22Rv1 (cell line): ENCODE measurements around the gene RTP5.

Source experiments
- H3K27ac ChIP-seq: fragments of 450-650 bp; 2 replicates; pipeline ENCODE4 v1.5.1; 2017
- ZFX ChIP-seq: fragments of 450-650 bp; IDR thresholded peaks from 2 replicates; pipeline ENCODE4 v1.6.1; 2017; ENCODE audit warnings: antibody characterized with exemption, borderline replicate concordance
- TF ChIP-seq, protein P1 (sequence below): fragments of 450-650 bp; IDR thresholded peaks from 2 replicates; pipeline ENCODE4 v1.5.1; 2017; ENCODE audit warnings: mild to moderate bottlenecking

The RTP5 gene

DNA sequence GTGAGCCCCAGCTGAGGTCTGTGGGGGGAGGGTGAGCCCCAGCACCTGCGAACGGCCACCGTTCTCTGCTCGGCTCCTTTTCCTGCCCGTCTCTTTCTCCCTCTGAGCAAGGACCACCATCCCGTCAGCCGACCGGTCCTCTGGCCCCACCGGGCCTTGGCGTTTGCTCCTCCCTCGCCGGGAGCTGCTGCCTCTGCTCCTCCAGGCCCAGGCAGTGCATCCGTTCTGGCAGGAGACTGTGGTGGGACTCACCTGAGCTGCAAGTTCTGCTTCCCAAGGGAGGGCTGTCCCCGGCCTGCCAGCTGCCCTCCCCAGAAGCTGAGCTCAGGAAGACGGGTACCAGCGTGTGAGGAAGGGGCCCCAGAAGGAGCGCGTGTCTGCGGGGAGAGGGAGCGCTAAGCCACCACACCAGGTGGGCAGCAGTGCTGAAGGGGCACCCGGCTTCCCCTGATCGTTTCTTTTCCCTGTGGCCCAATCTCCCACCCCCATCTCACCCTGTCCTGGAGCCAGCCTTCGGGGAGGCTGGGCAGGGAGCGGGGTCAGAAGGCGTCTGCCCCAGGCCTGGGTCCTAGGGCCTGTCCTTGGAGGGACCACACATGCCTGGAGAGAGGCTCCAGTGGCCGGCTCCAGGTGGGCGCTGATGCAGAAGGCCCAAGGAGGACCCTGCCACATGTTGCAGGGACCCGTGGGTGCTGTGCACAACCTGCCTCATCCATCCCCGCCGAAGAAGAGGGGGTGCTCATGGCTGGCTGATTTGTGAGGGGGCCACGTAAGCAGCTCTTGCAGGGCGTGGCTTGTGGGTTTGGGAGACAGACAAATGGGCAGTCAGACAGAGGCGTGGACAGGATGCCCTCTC lies 2.5 kb upstream of the RTP5 start:
- TF ChIP-seq, protein P1, sequence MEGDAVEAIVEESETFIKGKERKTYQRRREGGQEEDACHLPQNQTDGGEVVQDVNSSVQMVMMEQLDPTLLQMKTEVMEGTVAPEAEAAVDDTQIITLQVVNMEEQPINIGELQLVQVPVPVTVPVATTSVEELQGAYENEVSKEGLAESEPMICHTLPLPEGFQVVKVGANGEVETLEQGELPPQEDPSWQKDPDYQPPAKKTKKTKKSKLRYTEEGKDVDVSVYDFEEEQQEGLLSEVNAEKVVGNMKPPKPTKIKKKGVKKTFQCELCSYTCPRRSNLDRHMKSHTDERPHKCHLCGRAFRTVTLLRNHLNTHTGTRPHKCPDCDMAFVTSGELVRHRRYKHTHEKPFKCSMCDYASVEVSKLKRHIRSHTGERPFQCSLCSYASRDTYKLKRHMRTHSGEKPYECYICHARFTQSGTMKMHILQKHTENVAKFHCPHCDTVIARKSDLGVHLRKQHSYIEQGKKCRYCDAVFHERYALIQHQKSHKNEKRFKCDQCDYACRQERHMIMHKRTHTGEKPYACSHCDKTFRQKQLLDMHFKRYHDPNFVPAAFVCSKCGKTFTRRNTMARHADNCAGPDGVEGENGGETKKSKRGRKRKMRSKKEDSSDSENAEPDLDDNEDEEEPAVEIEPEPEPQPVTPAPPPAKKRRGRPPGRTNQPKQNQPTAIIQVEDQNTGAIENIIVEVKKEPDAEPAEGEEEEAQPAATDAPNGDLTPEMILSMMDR, result no peak
- H3K27ac ChIP-seq, result no peak overlapping the region

DNA sequence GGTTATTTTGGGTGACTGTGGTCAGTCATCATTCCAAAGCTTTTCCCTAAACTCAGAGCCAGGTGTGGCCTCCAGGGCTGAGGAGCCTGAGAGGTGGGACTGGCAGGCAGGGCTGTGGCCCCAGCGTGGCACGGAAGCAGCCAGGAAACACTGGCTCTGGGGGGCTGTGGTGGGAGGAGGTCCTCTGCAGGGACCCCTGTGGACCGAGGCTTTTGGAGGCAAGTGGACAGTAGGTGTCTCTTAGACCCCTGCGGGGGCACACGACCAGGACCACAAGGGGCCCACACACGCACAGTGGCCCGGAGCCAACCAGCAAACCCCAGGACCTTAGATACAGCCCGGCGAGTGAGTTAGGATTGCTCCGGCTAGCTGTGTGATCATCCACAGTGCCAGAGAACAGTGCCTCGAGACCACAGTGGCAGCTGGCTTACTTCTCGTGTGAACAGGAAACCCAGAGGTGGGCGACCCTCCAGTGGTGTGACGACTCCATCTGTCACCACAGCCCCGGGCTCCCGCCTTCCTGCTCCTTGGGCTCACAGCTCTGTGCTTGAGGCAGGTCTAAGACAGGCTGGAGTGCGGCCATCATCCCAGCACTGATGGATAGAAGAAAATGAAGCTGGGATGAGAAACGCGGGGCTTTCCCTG lies 1.6 kb upstream of the RTP5 start:
- no peak overlapping the region for H3K27ac ChIP-seq
- TF ChIP-seq, protein P1, result no peak
- TF ChIP-seq ZFX, result no peak

DNA sequence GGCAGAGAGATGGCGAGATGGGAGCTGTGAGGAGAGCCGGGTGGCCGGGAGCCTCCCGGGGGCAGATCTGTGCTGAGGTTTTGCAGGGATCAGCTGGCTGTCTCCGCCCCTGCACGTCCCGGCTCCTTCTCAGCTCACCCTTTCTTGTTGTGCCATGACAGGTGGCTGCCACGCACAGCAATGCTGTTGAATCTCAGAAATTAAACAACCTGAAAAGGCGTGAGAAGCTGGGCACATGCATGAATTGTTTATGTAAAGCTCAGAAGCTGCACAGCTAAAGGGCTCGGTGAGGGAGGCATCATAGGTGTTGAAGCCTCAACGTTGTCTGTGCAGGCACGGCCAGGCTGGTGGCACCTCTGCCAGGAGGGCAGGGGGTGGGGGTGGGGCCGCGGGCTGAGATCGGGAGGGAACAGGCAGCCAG lies 858 bp upstream of the RTP5 start:
- no peak overlapping the region for H3K27ac ChIP-seq
- no peak for TF ChIP-seq ZFX
- TF ChIP-seq, protein P1, result no peak

DNA sequence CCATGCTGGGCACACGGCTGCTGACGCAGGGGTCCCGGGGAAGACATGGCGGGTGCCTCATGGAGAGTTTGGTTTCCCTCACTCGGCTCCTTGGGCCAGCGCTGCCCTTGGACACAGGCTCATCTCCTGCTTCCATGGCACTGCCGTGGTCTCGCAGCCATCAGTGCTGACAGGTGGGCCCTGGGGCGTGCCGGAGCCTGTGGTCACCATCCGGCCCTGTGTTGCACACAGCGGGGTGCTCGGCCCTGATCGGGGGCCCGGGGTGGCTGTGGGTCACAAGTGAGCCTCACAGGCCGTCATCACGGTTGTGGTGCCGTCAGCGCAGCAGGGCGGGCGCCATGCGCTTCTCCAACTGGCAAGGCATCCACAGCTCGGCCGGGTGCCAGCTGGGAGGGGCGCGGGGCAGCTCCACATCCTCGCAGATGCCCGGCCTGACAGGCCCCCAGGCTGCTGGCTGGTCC lies 582 bp downstream of the RTP5 start:
- TF ChIP-seq, protein P1, result no peak
- TF ChIP-seq ZFX, result no peak
- H3K27ac ChIP-seq, result no peak overlapping the region

DNA sequence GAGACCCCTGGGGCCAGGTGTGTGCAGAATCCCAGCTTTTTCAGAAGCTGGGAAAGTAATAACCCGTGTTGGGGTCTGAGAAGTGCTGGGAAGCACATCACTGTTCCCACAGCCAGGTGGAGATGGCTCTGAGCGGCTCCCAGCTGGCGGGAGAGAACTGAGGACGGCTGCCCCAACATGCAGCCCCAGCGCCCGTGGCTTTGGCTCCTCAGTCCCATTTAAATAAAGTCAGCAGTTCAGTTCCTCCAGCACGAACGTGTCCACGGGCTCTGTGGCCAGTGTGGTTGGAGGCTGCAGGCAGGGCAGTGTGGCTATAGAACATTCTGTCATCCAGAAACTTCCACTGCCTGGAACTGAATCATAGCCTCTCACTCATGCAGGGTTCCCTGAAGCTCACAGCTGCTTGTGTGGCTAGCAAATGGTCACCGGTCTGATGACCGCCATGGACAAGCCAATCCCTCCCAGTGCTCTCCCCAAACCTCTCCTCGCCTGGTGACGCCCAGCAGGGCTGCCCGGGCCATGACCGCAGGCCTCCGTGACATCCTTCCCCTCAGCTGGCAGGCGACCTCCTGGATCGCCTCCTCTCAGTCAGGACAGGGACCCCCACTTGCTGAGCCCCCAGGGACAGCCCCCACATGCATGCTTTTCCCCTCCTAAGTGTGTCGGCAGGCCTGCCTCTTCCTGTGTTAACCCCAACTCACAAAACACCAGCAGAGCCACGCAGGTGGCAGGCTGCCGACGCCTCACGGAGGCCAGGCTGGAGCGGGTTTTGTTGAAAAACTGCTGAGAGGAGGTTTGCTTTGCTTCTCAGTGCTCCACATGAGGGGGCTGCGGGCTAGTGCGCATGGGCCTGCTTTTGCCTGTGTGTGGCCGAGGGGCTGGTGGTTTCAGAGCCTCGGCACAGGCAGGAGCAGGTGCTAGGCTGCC lies 1.3 kb downstream of the RTP5 start:
- no peak overlapping the region for H3K27ac ChIP-seq
- no peak for TF ChIP-seq ZFX
- TF ChIP-seq, protein P1, result no peak

DNA sequence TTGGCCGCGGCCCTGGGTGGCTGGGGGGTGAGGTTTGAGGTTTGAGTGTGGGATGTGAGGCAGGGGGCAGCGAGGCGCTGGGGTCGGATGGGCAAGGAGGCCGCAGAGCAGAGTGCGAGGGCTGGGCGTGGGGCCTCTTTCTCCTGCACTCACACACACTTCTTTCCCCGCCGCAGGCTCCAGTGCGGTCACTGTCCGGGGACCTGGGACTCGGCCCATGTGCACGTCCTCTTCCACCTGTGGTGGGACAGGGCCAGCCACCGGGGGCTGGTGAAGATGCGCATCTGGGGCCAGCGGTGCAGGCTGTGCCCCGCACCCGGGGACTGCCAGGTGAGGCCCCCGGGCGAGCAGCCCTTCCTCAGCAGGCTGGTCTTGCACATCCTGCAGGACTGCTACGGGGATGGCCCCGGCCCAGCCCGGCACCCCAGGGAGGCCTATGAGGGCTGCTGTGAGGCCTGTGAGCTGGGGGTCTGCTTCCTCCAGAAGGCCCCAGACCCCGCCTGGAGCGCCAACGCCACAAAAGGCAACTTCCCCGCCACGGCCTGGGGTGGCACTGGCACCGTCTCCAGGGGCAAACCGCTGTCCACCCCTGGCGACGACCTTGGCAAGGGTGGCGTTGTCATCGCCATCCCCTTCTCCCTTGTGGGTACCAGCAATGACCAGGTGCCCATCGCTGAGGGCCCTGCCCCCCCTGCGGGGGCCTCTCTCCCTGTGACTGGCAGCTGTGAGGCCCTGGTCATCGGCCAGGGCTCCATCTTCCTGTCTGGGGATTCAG lies 2.2 kb downstream of the RTP5 start:
- no peak overlapping the region for H3K27ac ChIP-seq
- TF ChIP-seq, protein P1, result no peak
- no peak for TF ChIP-seq ZFX
